HG03045 (cell line): Measurements from ENCODE around the gene PCNX2.

ENCODE experiments used
- ATAC-seq: cut with Tn5 transposase; IDR thresholded peaks from one replicate; pipeline ENCODE4 v1.9.1; 2021; ENCODE audit warnings: mild to moderate bottlenecking, moderate library complexity; ENCODE audit not compliant: unreplicated experiment

PCNX2 gene

DNA sequence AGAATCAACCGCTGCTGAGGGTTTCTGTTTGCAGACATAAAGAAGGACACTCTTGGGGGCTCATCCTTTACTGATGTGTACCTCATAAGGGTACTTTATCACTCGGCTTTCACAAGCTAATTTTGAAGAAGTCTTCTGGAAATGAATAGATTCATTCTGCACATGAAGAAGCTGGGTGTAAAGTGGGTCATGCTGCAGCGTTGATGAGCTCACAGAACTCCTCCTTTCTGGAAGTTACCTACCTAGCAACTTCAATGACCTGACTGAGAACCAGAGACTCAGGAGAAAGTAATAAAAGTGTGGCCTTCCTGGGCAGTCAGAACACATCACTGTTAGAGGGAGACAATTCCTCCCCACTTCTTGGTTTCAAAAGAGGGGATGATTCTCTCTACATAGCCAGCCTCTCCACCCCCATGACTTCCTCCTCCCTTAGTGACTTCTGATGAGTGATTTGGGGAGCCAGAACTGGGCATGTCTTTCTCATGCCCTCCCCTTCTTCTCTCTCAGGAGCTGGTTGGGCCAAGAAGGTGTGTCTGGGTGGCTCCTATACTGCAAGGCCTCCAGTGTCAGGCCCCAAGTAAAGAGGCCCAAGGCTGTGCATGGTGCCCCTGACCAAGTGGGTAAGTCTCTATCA is 27.0 kb downstream of the PCNX2 start:
- ATAC-seq, result no peak

DNA sequence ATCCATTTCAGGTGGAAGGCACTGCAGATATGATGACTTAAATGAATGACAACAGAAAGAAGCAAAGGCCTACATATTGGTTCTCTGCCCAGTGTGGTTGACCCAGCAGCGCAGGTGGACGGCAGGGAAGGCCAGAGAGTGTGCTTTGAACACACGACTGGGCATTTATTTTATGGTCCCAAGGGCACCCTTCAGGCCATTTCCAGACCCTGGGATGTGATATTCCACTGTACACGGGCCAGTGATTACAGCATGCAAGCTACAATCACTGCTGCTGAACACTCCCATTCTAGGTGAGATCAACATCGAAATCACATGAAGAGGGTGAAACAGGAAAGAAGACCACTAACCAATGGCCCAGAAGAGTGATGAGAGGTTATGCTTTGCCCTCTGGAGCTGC is 33.8 kb downstream of the PCNX2 start:
- ATAC-seq, result peak; percentile 16

DNA sequence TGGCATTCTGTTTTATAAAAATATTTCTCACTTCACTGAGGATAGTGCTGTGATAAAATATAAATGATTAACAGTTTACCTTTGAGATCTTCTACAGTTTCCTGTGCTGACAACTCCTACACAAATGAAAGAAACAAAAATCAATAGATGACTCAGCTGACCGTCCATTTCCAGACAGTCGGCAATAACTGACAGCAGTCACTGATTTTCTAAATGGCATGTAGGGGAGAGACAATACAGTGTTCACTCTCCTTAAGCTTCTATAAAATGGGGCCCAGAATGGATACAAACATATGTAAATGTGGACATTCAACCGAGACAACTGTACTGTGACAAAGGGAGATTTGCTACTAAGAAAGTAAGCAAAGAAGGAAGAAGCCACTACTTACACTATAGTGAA is 34.3 kb downstream of the PCNX2 start:
- peak; percentile 92 for ATAC-seq

DNA sequence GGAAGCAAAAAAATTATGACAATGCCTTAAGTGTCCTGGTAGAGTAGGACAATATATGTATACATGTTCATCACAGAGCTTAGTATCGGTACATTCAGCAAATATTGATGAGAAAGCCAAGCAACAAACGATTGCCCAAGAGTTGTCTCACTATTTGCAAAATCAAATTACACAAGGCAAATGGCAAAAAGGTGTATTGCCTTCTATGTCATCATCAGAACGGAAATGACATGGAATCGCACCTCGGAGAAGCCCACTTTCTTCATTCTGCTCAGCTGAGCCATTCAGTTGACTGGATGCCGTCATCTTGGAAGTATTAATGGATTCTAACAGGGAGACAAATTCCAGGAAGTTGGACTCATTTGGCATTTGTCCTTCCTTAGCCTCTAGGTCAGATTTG is 37.7 kb downstream of the PCNX2 start:
- no peak for ATAC-seq

DNA sequence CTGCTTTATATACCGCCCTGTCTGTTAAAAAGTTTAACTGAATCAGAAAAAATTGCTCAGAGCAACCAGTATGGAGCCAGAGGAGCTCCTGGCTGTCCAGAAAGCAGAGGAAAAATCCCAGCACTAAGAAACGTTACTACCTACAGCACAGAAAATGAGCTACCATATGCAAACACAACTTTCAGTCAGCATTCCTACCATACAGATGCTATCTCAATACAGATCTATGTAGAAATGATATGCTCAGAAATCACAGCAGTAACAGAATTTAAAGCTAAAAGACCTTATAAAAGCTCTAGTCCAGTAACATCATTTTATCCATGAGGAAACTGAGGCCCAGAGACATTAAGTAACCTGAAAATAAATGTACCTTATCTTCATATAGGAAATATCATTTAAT is 38.7 kb downstream of the PCNX2 start:
- ATAC-seq, result no peak

DNA sequence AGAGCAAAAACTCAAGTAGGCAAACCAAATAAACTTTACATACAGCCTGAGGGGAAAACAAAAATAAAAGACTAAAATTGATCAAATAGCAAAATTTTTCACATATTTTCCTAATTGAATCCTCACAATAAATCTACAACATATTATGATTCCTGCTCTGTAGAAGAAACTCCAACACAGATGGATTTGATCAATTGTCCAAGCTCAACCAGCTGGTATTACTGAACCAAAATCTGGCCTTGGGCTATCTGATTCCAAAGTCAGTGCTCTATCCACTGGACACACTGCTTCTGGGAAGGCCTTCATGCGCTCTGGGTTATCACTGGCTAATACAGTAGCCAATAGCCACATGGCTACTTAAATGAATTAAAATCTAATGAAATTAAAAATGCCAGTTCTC is 39.3 kb downstream of the PCNX2 start:
- ATAC-seq, result no peak

DNA sequence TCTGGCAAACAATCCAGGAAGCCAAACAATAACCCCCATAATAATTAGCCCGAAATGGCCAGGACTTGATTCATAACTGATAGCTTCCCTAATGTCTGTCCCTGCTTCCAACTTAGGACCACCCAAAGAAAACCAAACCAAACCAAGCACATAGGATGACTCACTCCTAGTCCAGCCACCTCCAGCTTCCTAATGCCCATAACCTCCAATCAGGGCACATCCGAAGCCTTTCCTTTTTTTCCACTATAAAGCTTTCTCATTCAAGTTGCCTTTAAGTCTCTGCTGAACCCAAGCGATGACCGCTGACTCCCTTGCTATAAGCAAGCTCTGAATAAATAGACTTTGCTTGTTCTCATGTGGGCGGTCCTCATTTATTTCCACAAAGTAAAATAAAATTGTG is 40.4 kb downstream of the PCNX2 start:
- ATAC-seq, result no peak

DNA sequence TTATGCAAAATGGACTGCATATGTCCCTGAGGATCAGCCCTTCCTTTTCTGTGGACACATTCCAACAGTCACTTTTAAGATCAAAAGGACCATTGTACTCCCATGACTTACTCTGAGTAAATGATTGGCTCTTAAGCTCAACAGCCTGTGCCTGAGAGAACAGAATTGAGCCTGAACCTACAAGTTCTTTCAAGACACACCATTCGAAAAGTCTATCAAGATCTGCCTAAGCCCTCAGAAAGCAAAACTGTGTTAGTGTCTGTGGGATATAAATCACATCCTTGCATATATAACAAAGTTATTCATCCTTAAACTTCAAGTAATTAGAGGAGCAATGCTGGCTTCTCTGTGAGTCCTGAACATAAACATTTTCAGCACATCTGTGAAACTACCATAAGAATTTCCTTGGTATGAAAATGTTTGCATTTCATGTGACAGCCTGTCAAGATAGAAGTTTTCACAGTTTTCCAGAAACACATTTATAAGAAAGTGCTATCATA is 41.6 kb downstream of the PCNX2 start:
- ATAC-seq, result no peak

DNA sequence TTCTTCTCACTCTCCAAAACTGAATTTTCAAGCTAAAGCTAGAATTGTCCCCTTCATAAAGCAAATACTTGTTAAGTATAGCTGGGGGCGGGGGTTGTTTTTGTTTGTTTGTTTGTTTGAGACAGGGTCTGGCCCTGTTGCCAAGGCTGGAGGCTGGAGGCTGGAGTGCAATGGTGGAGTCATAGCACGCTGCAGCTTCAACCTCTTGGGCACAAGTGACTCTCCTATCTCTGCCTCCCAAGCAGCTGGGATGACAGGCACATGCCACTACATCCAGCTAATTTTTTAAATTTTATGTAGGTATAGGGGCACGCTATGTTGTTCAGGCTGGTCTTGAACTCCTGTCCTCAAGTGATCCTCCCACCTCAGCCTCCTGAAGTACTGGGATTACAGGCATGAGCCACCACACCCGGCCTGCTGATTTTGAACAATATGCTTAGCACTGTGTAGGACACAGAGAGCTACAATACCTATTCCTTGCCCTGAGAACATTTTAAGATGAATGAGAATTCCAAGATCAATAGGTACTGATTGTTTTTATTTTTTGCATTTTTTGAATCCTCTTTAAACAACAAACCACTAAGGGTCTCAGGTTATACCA is 42.2 kb downstream of the PCNX2 start:
- ATAC-seq, result no peak

DNA sequence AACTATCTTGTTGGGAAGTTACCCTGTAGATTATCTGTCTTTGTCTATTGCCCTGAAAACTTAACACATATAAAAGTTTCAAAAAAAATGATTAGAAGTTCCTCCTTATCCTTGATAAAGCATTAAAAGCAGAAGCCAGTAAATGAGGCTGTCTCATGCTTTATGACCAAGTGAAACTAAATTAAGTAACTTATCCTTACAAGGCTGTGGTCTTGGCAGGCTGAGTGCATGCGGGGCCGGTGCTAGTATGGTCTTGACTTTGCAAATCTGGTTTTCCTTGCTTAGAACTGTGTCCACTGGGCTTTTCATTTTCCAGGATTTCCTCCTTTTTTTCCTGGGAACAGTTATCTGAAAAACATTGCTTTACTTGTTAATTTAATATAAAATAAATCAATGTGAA is 43.1 kb downstream of the PCNX2 start:
- ATAC-seq, result no peak

DNA sequence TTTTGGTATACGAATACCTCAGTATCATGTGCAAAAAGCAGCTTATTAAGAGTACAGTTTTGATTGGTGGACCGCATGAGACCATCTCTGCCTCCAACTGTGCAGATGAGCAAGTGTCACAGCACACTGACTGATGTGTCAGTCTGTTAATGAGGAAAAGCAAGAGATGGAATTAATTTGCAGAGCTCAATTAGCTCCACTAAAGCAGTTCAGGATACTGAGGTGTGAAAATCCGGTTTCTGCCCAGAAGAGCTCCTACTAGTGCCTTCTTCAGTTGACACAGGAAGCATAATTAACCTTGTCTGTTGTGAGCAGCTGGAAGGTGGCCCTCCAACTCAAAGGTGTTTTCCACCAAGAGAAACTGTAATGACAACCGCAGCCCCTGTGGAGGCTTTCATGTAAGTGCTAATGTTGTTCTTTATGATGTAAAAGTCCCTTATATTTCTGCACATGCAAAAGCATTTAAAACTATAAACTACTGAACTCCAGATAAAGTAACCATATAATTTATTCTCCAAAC is 44.3 kb downstream of the PCNX2 start:
- ATAC-seq, result no peak

DNA sequence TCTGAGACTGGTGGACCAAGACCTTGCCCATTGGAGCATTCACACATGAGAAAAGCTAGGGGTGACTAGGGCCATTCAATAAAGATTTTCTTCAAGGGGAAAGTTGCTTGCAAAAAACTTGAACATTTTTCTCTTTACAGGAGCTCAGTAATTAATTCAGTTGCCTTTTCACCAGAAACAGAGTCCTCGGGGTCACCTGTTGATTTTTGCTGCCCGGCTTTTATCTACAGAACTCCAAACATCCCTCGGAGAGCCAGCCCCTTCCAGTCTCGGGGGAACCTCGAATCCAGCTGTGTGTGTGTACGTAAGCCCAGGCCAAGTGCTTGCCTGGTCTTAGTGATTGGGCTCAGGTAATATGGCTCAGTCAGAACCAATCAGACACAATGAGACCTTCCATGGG is 47.5 kb downstream of the PCNX2 start:
- ATAC-seq, result no peak

DNA sequence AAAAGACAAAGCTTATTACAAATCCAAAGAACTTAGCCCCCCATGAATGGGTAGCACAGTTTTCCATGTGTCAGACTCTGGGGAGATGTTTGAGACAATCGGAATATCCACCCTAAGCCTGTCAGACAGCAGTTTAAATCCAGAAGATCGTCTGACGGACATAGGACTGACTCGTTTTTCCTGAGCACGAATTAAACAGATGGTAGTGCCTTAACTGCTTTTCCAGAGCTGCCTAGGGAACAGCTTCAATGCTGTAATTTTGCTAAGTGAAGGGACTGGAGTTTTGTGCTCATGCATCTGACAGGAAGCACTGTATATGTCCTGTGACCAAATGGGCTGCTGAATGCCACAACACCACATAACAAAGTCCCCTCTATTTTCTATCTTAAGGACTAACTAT is 48.6 kb downstream of the PCNX2 start:
- ATAC-seq, result no peak

DNA sequence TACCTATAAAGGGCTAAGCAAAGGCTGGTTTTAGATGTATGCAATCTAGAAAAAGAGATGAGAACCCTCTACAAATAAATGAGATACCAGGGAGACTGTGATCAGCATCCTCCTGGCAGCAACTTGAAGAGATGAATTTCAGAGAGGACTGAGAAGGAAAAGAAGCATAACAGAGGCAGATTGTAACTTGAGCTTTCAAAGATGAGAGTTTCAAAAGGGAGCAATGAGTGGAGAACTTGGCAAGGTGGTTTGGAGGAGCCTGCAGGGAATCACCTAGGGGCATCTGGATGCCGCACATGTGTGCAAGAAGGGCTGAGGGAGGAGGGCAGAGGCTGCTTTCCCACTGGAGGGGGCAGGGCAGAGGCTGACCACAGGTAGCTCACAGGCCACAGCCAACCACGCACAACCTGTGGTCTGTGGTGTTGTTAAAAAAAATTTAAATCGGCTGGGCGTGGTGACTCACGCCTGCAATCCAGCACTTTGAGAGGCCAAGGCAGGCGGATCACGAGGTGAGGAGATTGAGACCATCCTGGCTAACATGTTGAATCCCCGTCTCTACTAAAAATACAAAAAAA is 50.2 kb downstream of the PCNX2 start:
- ATAC-seq, result no peak

DNA sequence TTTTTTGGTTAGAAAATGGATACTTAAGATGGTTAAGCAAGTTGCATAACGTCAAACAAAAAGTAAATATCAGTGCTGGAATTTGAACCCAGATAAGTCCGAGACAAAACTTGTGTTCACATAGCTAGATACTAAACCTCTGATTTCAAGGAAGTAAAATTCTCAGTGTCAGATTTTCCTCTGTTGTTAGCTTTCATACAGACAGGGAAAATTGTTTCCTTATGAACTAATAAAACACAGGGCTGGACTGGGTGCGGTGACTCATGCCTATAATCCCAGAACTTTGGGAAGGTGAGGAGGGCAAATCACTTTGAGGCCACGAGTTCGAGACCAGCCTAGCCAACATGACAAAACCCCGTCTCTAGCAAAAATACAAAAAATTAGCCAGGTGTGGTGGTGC is 51.3 kb downstream of the PCNX2 start:
- no peak for ATAC-seq

DNA sequence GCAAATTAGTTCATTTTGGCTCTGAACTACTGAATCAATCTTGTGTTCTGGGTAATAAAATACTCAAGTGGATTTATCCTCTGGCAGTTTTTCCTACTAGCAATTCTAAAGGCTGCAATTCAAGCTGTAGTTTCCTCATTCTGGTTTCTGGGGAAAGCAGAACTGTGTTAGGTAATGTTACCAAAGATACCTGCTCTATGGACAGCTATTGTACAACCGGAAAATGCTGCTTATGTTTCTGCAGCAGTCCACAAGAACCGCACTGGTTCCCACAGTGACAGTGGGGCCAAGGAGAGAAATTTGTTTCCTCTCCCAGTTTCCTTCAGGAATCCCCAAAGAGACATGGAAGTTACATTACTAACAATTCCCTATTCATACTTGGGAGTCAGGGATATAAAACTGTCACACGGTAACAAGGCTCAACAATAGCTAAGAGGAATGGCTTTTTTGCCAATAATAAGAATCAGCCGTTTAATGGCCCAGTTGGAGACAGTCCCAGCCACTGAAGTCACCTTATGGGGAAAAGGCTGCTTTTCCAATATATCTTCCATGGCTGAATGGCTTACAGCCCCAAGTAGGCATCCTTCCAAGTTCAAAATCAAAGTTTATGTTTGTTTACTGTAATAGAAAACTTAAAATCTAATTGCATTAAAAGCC is 52.6 kb downstream of the PCNX2 start:
- ATAC-seq, result no peak

DNA sequence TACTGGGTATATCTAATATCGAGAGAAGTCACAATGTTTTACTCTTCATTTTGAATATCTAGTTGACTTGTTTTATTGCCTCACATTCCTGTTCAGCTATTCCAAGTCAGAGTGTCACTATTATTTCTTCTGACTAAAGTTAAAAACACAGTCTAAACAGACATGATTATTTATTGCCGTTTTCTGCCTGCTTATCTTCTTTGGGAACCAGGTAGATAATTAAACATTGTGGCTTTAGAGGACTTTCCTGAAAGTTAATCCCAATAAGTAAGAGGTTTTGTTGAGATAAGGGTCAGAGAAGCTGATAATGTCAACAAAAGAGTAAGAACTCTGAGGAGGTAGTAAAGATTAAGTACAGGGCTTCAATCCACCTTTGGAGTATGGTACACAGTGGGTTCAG is 53.8 kb downstream of the PCNX2 start:
- no peak for ATAC-seq

DNA sequence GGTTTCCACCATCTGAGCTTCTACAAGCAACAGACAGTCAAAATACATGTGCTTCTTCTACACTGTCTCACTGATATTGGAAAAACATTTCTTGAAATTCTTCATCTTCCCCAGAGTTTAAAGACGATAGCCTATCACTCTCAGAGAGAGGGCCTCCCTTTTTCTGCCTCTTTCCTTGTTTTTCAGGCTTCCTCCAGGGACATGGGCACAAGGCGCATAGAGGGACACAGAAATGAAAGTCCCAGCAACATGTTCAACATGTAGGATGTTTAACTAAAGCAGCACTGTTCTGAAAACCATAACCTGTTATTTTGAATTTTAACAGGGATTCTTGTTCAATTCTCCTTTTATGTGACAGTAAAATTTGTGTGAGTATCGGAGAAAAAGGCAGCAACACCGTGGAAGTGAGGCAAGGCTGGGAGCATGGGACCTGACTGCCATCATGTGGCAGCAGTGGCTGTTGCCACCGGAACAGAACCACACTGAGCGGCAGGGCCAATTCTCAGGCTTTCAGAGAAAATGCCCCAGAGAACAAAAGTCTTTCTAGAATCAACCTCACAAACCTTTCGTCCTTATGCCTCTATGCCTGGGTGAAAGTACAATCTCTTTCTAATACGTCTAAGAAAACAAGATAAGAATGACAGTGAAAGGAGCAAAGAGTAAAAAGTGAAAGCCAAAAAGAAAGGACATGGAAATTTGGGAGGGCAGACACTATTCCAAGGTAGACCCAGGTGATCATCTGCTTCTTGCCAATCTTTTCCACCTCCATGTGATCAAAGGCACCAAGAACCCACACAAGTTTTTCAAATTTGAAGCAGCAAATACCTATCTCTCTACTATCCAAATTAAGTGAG is 54.5 kb downstream of the PCNX2 start:
- no peak for ATAC-seq

DNA sequence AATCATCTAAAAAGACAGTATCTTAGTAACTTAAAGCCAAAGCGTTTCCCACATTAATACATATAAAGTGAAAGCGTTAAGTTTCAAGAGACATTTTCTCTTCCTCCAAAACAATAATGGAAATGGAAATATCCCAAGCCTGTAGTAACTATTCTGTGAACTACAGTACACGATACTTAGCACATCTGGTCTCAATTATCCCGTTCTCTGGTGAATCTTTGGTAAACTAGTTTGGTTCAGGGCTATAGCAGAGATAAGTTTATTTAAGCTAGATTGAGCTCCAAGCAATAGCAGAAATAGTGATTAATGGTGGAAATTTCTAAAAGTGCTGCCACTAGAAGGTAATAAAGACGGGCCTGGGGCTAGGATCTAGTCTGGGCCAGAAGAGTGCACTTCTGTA is 55.2 kb downstream of the PCNX2 start:
- ATAC-seq, result no peak

DNA sequence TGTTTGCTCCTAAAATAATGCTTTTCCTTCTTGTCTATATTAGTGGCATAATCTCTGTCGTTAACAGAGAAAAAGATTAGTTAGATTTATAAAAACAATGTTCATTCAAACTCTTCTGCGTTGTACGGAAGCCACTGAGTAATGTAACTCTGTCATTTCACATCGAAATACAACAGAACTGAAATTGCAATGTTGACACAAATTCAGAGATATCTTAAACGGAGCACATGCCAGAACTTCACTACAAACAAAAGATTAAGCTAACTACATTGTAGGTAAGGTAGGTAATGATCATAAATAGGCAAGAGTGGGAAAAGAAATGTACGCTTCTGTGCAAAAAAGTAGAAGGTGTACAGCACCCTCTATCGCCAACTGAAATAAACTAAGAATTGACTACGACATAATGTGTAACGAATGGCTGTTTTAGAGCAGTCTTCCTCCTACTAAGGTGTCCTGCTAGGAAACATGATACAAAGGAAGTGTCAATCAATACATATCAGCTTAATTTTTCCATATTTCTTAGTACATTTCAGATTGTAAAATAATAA is 56.6 kb downstream of the PCNX2 start:
- no peak for ATAC-seq

DNA sequence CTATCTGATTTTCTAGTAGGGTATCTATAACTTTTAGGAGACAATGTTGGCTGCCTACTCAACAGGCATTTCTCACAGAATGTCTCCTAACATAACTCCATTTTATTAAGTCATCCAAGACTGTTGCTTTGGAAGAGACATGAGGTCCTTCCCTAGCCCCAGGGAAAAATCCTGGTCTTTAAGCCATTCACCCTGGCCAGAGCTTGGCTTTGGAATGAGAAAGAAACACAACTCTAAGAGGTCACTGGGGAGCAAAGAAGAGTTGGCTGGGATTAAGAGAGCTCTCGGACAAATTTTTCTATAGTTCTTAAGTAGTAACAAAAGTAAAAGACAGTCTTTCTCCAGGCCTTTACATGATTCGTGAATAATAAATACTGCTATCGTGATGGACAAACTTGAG is 57.9 kb downstream of the PCNX2 start:
- no peak for ATAC-seq
